Cardiac fibroblast (primary cell): ENCODE results near the gene KCNMA1.
"Not testable (repeated sequence)": the region's sequence is repeated elsewhere in the genome, so short reads cannot be mapped to it uniquely, and the experiment has no call there.

Experiments used
- DNase-seq, 2 donors: peaks; one replicate each; pipeline versions ENCODE4 v3.0.0 to v3.0.0-alpha.2; 2010; ENCODE audit warnings: low read depth in 2 of 2
- H3K4me3 ChIP-seq, 2 donors: replicated peaks in 1 of 2; 1 replicate in 1 of 2; 2 replicates in 1 of 2; pipeline ENCODE4 v1.5.1; 2011; ENCODE audit warnings: low read depth in 2 of 2, low read length in 2 of 2, mild to moderate bottlenecking in 2 of 2, moderate library complexity in 1 of 2
- CTCF ChIP-seq: IDR thresholded peaks from one replicate; pipeline ENCODE4 v1.5.1; 2011; ENCODE audit warnings: low read depth, mild to moderate bottlenecking, low read length, inconsistent platforms

Gene KCNMA1

DNA sequence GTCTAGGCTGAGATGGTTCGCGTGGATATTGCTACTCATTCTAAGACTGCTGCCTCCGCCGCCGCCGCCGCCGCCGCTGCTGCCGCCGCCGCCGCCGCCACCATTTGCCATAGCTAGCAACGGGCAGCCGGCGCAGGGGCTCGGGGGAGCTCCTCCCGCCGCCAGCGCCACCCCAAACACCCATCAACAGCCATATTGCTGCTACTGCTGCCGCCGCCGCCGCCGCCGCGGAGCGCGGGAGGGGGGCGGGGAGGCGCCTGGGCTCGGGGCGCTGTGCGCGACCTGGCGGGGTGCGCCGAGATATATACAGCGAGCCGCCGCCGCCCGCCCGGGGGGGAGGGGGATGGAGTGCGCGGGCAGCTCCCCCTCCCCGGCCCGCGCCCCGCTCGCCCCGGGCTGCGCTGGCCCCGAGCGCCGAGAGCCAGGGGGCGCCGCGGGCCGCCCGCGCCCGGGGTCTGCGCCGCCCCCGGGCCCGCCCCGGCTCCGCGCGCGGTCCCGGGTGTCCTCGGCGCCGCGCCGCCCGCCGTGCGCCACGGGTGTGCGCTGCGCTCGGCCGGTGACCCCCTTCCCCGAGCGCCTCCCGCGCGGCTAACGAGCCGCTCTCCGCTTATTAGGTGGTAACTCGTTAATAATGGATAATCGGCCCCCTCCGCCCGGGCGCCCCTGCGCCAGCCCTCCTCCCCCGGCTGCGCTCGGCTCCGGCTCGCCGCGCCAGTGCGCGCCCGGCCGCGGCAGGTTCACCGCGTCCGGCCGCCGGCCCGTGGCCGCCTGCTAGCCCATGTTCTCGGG lies at the start of gene KCNMA1:
Gene KCNMA1 (minus strand): TSS at position 277 of the 789 bp plus-strand sequence.
- peak in 1 of 2 donors; percentile 40 for DNase-seq
- peak within 1 kb of the TSS; percentile 68 to 69 for H3K4me3 ChIP-seq
- TF ChIP-seq CTCF, result no peak

- H3K4me3 ChIP-seq, result no peak overlapping the region
- no peak for DNase-seq
- no peak for TF ChIP-seq CTCF
Observed at GRCh38 chr10:77686650-77687417, 49.2 kb upstream of the KCNMA1 start.

DNA sequence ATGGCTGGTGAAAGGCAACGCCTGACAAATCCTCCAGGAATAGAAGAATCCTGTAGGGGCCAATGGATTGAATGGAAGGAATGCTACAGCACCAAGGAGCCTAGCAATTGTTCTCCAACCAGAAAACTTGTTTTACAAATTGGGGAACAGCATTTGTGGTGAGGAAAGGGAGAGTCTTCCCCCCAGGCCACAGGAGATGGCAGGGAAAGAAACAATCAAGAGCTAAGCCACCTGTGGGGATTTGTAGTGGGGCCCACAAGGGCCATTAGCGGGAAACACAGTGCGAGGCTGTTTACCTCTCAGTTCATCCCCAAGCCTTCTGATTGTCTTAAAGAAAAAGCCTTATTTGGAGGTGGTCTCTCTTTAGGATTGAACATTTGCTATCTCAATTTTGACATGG lies 48.5 kb upstream of the KCNMA1 start:
- no peak overlapping the region for H3K4me3 ChIP-seq
- DNase-seq, result no peak
- TF ChIP-seq CTCF, result no peak

GRCh38 chr10:77685432-77685831 lies 47.8 kb upstream of the KCNMA1 start:
- TF ChIP-seq CTCF, result no peak
- no peak for DNase-seq
- H3K4me3 ChIP-seq, result no peak overlapping the region

DNA sequence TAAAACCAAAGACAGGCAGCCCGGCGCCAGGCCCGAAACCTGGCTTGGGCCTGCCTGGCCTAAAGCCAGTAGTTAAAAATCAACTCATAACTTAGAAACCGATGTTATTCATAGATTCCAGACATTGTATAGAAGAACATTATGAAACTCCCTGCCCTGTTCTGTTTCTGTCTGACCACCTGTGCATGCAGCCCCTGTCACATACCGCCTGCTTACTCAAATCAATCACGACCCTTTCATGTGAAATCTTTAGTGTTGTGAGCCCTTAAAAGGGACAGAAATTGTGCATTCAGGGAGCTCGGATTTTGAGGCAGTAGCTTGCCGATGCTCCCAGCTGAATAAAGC lies 45.5 kb upstream of the KCNMA1 start:
- DNase-seq, H3K4me3 ChIP-seq: not testable (repeated sequence)

GRCh38 chr10:77682393-77683087 lies 44.9 kb upstream of the KCNMA1 start:
- TF ChIP-seq CTCF, result no peak
- no peak overlapping the region for H3K4me3 ChIP-seq
- DNase-seq, result no peak

DNA sequence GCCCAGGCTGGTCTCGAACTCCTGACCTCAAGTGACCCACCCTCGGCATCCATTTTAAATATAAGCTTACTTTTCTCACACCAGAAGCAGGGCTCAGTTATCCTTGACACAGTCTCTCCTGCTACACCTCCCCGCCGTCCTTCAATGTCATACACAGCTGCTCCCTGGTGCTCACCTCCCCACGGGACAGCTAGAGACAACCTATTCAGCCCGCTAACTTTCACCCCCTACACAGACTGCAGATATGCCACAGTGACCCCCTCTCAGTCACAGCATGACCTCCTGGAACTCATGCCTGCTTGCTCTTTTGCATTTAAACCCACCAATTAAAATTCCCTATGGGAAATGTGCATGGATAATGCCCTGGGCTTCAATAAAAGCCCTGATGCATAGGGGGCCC lies 44.2 kb upstream of the KCNMA1 start:
- H3K4me3 ChIP-seq, result no peak overlapping the region
- TF ChIP-seq CTCF, result no peak
- DNase-seq, result no peak
